Measurements from ENCODE around the gene SLC24A3.
A peak's percentile ranks its signal among the peaks of the same experiment; 100 is the strongest.

Gene SLC24A3

DNA sequence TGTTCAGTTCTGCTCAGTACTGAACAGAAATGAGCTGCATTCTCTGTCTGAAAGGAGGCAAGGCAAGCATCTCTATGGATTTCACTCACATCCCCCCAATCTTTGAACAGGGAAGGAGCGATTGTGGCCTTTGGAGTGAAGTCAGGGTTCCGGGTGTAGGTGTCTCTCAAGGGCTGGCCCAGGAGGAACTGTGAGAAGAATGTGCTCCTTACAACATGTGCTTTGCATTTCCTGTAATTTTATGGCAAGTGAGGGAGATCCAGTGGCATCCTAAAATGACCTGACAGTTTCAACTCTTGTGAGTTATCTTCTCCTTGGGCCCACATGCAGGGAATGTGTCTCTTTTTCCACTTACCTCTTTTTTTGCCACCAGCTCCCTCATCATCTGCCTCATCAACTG lies 482.6 kb downstream of the SLC24A3 start:
- DNase-seq = no peak

DNA sequence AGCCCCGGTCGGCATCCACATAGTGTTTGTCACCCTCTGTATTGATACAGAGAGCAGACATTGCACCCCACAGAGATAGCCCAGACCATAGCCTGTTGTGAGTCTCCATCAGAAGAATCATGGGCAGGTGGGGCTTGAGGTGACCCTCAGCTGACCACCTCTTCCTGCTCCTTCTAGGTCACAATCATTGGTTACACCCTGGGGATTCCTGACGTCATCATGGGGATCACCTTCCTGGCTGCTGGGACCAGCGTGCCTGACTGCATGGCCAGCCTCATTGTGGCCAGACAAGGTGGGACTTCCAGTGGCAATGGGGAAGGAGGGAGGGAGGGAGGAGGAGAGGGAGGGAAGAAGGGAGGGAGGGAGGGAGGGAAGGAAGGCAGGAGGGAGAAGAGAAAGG lies 484.2 kb downstream of the SLC24A3 start:
- DNase-seq = no peak

DNA sequence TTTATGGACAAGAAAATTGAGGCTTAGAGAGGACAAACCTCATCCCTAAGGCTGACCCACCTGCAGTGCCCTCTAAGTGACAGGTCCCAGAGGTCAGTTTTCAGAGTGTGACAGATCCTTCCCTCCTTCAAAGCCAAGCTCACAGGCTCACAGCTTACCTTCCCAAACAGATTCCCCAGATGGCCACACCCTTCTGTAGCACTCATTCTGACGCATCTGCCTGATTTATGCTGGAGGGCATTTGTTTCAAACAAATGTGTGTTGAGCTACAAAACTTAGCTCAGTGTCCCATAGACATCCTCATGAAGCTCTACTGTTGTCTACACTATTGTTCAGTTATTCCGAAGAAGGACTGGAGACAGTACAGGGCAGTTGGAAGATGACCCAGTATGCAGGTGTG lies 485.0 kb downstream of the SLC24A3 start:
- no peak for DNase-seq

DNA sequence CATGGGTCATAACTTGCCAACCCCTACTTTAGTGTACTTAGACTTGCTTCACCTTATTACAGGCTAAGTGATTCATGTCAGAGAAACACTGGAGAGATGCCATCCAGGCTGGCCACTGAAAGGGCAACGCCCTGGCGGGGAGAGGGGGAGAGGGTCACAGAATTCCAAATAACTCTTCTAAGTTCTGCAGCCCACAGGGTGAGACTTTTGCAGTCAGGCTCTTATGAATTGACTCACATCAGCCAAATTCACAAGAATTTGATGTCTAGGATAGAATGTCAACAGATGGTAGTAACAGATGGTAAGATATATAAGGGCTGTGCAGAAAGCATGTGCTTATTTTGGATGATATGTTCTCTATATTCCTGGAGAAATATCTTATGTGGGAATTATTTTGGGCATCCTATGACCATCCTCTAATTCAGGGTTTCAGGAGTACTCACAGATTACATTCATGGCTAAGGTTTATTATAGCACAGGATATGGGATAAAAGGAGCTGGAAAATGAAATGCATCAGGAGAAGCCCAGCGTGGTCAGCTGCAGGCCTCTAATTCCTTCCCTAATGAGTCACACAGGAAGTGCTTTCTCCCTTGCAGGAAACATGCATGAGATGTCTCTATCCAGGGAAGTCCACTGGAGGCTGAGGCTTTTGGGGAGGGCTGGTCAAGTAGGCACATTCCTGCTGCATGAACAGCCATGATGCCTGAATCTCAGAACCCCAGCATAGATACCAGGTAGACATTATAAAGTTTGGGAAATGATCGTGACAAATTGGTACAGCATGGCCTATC lies 486.9 kb downstream of the SLC24A3 start:
- DNase-seq = no peak

DNA sequence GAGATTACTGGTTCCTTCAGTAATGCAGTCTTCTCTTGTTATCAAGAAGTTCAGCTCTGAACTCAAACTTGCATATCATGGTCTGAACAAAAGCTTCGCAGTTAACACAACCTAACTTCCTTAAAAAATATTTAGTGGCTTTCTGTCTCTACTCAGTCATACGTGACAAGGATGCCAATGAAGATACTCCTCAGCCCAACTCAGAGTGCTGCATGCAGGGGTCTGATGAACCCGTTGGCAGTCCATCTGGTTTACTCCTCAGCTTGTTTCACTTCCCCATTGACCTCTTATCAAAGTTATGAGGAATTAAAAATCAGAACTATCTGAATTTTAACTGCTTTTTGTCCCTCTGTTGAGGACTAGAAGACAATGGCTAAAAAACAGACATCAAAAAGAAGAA lies 489.0 kb downstream of the SLC24A3 start:
- no peak for DNase-seq

DNA sequence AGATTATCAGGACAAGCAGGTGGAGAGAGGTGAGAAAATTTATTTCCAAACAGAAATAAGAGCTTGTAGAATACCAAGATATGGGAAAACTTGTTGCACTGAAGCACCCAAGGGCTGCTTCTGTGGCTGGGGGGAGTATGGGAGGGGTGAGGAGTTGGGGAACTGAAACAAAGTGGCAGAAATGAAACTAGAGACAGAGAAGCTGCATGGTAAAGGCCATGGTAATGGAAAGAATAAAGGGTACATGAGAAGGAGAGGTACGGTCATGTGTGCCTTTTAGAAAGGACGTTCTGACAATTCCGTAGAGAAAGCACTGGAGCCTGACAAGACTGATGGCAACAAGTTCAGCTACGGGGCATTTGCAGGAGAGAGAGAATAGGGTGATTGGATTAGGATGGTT lies 494.0 kb downstream of the SLC24A3 start:
- DNase-seq = no peak

DNA sequence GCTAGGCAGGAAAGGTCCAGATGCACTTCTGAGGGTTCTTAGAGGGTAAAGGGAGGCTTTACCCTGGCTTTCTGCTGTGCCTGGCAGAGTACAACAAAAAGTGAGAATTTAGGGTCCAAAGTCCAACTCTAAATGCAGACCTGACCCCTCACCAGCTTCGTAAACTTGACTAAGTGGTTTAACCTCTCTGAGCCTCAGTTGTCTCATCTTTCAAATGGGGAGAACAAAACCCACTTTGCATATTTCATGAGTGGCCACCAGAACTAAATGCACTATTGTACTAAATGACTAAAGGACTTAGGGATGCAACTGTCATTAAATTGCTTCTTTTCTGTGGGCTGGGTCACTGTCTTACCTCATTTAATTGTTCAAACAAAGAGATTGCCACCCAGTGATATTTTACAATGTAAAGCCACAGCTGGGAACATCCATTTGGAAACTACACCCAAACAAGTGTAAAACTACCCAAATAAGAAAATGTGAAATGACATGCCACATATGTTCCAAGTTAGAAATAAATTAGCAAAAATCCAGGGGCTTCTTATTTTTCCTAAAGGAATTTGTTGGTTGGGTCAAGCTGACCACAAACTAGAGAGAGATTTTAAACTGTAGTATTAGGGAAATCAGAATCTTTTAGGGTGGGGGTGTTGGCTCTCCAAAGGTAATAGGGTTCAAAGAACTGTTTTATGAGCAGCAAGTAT lies 497.3 kb downstream of the SLC24A3 start:
- DNase-seq = no peak

DNA sequence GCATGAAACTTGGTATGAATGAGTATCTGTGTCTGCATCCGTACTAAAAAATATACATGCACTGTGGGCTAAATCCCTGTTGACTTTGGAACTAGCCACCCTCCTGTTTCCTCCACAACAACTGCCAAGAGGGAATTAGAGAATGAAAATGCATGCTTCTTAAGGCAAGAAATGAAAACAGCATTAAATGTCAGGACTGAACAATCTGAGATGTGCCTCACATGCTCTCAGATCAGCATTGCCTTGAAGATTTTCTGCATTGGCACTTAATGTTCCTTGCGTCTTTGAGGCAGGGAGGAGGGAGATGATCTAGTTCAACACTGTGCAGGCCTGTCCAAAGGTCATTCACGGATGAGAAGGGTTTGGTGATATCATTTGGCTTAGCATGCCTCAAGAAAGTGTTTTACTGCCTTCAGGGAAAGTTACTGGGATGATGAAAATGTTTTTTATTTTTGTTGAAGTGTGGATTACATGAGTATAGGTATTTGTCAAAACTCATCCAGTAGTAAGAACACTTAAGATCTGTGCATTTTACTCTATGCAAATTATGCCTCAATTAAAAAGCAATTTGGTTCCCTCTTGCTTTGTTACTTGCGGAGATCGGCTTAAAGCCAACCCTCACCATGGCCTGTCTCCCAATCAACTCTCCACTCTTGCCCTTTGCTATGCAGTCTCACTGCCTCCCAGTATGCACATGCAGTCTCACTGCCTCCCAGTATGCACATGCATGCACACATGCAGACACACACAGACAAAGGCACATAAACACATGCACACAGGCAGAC lies 498.1 kb downstream of the SLC24A3 start:
- DNase-seq = no peak

DNA sequence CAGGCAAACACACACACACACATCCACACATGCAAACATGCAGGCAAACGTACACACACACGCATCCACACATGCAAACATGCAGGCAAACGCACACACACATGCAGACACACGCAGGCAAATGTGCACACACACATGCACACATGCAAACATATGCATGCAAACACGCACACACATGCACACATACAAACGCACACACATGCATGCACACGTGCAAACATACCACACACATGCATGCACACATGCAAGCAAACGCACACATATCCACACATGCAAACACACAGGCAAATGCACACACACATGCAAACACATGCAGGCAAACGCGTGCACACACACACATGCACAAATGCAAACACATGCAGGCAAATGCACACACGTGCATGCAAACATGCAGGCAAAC lies 498.7 kb downstream of the SLC24A3 start:
- DNase-seq = no peak

DNA sequence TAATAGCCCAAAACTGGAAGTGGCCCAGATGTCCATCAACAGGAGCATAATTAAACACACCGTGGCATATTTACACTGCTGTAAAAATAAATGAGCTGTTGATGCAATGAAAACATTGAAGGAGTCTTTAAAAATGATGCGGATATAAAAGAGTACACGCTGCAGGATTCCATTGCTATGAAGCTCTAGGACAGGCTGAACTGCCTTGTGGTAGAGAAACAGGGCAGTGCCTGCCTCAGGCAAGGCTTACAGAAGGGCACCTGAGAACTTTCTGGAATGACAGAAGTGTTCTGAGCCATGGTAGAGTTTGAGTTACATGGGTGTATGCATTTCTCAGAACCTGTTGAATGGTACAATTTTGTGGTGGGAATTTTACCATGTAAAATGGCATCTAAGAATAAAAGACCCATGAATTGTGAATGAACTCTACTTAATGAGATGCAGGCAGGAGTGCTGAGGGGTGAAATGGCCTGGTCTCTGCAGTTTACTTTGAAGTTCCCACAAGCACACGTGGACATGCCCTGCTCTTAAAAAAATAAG lies 500.3 kb downstream of the SLC24A3 start:
- peak; percentile 24 for DNase-seq

DNA sequence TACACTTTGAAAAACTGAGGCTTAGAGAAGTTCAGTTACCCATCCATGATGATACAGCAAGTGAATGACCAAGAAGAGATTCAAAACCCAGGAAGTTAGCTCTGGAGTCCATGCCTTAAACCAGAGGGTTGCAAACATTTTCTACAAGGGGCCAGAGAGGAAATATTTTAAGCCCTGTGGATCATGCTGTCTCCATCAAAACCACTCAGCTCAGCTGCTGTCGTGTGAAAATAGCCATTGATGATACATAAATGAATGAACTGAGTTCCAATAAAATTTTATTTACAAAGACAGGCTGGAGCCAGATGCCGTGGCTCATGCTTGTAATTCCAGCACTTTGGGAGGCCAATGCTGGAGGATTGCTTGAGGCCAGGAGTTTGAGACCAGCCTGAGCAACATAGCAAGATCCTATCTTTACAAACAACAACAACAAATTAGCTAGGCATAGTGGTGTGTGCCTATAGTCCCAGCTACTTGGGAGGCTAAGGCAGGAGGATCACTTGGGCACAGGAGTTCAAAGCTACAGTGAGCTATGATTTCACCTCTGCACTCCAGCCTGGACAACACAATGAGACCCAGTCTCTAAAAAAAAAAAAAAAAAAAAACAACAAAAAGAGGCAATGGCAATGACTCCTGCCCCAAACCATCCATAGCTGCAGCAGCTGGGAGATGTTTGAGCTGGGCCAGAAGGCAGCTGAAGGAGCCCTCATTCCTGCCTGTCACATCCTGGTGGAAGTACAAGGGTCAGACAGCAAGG lies 501.6 kb downstream of the SLC24A3 start:
- no peak for DNase-seq

DNA sequence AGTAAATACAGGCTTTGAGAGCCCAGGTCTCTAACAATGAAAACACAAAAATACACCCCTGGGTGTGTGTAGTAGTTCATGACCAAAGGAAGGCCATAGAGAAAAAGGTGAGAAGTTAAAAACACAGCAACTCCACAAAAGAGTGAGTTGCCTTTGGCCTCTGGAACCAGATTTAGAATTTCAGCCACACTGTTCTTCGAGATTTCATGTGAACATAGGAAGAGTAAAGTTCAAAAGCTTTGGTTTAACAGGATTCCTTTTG lies 502.1 kb downstream of the SLC24A3 start:
- DNase-seq = no peak

DNA sequence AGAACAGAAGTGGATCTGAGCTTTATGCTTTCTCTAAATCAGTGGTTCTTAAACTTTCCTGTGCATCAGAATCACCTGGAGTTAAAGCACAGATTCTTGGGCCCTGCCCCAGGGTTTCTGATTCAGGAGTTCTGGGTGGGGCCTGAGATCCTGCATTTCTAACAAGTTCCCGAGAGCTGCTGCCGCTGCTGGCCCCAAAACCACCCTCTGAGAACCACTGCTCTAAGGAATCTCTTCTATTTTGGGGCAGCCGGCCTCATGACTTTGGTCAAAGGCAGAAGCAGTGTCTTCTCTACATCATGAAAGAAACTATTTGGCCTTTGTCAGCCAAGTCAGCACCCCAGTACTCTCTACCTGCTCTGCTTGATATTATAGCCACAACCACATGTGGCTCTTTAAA lies 503.5 kb downstream of the SLC24A3 start:
- DNase-seq = no peak

DNA sequence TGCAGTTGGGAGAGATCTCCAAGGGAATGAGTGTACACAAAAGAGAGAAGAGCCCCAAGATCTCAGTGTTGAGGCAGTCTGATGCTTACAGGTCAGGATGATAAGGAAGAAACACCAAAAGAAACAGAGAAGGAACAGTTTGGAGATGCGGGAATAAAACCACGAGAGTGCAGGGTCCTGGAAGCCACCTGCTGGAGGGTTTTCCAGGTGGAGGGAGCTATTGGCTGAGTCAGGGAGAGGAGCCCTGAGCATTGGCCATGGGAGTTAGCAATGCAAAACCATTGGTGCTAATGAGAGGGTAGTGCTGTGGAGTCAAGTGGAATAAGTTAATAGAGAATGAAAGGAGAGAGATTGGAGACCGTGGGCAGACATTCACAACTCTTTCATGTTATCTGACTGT lies 506.4 kb downstream of the SLC24A3 start:
- DNase-seq = no peak

DNA sequence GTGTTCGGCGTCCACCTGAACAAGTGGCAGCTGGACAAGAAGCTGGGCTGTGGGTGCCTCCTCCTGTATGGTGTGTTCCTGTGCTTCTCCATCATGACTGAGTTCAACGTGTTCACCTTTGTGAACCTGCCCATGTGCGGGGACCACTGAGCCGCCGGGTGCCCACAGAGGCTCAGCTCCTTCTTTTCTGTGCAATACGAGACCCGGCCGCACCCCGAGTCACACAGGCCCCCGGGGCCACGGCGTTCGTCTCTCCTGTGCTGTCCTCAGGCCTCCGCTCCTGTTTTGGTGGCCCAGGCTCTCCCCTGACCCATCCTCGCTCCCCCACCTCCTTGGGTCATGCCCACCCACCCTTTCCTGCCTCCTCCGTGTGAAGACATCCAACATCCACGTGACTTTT lies 508.5 kb downstream of the SLC24A3 start:
- DNase-seq = no peak

DNA sequence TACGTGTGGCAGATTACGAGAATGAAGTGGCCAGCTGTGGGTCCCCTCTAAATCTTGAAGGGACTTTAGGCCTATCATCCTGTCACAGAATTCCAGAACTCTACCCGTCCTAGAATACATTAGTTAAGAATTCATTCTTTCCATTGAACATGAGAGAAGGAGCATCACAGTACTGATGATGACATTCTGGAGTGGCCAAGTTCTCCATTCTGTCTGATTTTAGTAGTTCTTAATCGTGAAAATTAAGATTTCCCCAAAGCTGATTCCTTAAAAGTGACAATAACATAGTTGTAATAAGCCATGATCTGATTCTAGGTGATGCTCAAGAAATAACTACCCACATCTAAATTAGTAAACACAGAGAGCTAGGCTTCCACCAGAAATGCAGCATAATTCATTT lies 510.6 kb downstream of the SLC24A3 start:
- no peak for DNase-seq

DNA sequence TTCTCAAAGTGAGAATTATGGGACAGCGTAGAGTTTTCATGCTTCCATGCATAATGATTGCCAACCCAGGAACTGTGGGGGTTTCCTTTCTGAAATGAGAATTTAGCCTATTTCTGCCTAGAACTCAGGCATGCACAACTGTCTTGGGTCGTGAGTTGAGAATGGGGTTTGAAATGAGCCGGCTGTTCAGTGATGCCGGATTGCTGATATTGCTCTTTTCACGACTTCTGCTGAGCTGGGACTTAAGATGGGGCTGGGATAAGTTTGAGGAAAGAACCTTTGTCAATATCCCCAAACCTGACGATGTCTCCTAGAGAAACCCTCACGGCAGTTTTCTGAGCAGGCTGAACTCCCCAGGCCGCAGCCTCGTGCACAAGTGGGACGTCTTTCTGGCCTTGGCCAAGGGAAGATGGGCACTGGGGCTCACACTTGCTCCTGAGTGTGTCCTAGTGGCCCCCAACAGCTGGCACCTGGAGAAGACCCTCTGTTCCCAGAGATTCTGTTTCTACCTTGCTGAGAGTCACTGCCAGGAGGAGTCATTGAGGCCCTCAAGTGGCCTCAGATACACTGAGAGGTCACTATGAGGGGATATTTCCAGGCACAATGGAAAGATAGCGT lies 511.5 kb downstream of the SLC24A3 start:
- no peak for DNase-seq

DNA sequence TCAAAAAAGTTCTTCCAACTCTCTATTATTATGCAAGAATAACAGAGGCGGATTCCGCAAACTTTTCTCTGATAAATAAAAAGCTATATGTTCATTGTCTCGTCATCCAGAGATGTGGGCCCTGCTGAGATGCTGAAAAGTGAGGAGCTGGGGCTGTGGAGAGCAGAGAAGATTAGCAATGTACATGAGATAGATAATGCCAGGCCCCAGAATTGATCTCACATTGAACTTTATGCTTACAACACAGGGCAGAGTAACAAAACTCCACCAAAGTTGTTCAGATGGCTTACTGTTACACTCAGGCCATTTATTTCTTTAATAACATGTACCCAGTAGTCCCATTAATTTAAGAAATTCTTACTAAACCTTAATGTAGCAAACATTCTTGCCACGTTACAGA lies 512.9 kb downstream of the SLC24A3 start:
- no peak for DNase-seq

DNA sequence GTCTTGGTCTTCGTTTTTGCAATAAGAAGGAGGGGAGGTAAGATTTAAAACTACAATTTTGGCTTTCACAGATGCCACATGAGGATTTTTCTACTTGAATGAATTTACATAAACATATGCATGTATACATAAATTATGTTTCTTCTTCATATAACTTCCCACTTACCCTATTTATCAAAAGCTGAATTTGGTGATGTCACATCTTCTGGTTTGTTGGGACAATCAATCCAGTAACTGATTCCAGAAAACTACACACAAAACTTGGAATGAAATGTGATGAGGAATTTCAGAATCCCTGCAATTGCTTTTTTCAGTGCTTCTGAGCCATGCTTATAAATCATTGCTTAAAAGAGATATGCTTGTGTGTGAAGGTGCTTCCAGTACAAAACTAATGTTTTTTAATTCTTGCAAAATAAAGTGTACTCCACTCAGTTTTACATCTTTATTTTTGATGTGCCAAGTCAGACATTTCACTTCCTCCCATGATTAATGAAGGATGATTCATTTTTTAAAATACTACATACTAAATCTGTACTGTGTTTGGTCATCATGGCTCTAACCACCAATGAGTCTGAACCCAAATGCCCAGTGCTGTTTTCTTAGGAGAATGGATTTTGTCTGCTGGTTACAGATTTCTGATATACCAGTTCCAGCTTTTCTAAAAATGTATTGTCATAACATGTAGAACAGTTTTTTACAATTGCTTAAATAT lies 513.5 kb downstream of the SLC24A3 start:
- no peak for DNase-seq

DNA sequence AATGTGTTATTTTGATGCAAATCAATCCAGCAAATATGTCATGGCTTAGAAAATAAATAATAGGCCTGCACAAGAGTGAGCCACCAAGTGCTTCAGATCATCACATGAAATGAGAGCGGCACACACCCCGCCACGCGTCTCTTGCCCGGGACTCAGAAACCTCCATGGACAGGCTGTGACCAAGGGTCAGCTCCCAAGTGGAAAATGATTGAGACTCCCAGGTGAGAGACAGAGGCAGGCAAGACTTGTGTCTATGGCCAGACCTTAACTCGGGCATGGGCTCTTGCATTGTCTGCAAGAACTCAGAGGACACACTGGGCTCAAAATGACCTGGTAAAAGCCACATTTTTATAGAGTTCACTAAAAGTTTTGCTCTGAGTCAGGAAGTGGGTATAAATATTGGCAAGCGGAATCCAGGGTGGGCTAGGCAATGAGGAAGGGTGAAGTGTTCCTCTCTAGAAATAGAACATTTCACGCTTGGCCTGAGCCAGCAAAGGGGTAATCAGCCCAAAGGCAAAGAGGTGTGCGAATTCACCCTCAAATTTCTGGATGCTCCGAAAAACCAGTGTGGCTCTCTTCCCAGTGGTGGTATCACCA lies 514.9 kb downstream of the SLC24A3 start:
- DNase-seq = no peak

DNA sequence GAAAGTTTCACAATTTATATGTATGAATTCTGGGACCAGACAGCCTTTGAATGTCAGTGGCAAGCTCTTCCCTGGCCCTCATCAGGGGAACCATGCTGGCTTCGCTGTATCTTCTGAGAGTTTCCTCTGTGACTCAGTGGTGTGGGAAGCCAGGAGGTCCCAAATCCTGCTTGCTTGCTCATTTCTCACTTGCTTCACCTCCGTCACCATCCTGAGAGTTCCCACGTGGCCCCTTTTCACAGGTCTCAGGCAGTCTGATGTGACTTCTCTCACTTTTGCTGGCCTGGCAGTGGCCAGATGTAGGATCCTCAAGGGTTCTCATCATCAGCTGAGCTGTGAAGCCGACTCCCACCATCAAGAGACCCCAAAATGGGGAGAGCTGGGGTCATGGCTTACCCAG lies 517.2 kb downstream of the SLC24A3 start:
- no peak for DNase-seq

DNA sequence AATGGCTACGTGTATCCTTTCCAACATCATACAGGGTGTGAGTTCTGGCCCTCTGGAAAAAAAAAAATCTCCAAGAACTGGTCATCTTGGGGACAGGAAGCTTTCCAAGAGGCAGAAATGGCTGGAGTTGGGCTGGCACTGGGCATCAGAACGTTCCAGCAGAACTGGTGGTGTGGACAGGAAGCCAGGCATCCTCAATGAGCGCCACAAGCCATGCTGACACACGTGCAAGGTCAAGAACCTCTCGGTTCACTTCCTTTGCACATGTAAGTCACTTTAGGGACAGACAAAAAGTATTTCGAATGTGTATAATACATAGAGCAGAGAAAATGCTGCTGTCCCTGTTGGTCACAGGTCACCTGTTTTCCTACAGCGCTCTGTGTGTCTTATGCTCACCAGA lies 518.3 kb downstream of the SLC24A3 start:
- no peak for DNase-seq

Data from COR-L47 (cell line).